Omental fat pad (tissue), 4 donors: ENCODE data around the gene FAM78B. TPM values are rescaled to one million over a fixed set of nuclear protein-coding genes. Genes with fewer than 3 reads are reported as not detected.

Experiments
- ATAC-seq: fragments of 150-250 bp; one replicate; pipeline ENCODE4 v1.9.1; 2016; ENCODE audit warnings: mild to moderate bottlenecking, moderate library complexity; ENCODE audit not compliant: low FRiP score
- DNase-seq: peaks from one replicate; pipeline ENCODE4 v3.0.0-alpha.2; 2019; ENCODE audit warnings: low spot score
- CTCF ChIP-seq, 3 donors: fragments of 450-650 bp; IDR thresholded peaks; one replicate each; pipeline ENCODE4 v1.5.1; 2016 to 2017; ENCODE audit warnings: antibody characterized with exemption in 3 of 3, mild to moderate bottlenecking in 3 of 3, moderate library complexity in 2 of 3
- total RNA-seq, 4 donors: library from RNA; depleted of rRNA; stranded (reverse); fragments of >200 nt; gene quantifications; one replicate each; pipeline ENCODE4 v1.1.0, GENCODE V29; 2016

Gene FAM78B
- total RNA-seq, 4 donors from 2014 or later, result 1.1 to 2.0 (median 1.5) TPM

GRCh38 chr1:166064951-166065350 lies 101.8 kb downstream of the FAM78B start:
- DNase-seq, result no peak
- TF ChIP-seq CTCF (IDR thresholded peaks at IDR 0.05), result no peak
- no peak for ATAC-seq

- DNase-seq (no peak), ATAC-seq (no peak)
- TF ChIP-seq CTCF (IDR thresholded peaks at IDR 0.05), result no peak
Measured at GRCh38 chr1:166064313-166064926, 102.4 kb downstream of the FAM78B start.

GRCh38 chr1:166063701-166064100 lies 103.1 kb downstream of the FAM78B start:
- DNase-seq, result no peak
- no peak for TF ChIP-seq CTCF (IDR thresholded peaks at IDR 0.05)
- no peak for ATAC-seq

- DNase-seq (no peak), ATAC-seq (no peak)
- no peak for TF ChIP-seq CTCF (IDR thresholded peaks at IDR 0.05)
Measured at GRCh38 chr1:166062421-166063070, 104.3 kb downstream of the FAM78B start.

GRCh38 chr1:166057650-166058049 lies 109.2 kb downstream of the FAM78B start:
- no peak for TF ChIP-seq CTCF (IDR thresholded peaks at IDR 0.05)
- ATAC-seq (no peak), DNase-seq (no peak)

DNA sequence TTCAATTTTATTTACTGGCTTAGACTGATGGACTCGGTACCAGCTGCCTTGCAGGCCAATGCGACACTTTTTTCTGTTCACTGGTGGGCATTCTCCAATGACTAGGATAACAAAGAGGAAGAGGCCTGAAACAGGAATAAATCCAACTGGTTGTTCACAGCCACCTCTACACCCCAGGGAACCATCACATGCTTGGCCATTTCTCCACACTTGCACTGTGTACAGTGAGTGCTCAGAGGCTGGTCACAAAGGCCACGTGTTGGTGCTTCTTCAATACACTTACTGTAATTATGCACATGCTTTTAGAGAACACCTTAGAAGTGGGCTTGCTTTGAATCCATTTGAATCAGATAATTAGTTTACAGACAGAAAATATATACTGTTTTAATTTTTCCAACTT lies 113.4 kb downstream of the FAM78B start:
- no peak for TF ChIP-seq CTCF (IDR thresholded peaks at IDR 0.05)
- ATAC-seq (no peak), DNase-seq (no peak)
